Neutrophil (primary cell): Measurements from ENCODE around the gene DLX2.

ENCODE experiments used
- H3K27ac ChIP-seq: fragments of 200-600 bp; sonication (generic); 2 replicates; pipeline ENCODE4 v1.5.1; 2016; ENCODE audit warnings: mild to moderate bottlenecking, moderate library complexity
- H3K27me3 ChIP-seq: fragments of 200-600 bp; sonication (generic); 2 replicates; pipeline ENCODE4 v1.6.0; 2016; ENCODE audit warnings: mild to moderate bottlenecking
- H3K36me3 ChIP-seq: fragments of 200-600 bp; sonication (generic); 2 replicates; pipeline ENCODE4 v1.5.1; 2017
- H3K4me1 ChIP-seq, 2 experiments: fragments of 200-600 bp in 1 of 2; sonication (generic) in 1 of 2; 1 replicate in 1 of 2; 2 replicates in 1 of 2; pipeline versions ENCODE4 v1.5.1 to v1.6.1; 2013 to 2016; ENCODE audit warnings: low read depth in 1 of 2, low read length in 1 of 2, mild to moderate bottlenecking in 1 of 2, moderate library complexity in 1 of 2; ENCODE audit not compliant: control insufficient read depth in 1 of 2, insufficient read depth in 1 of 2
- H3K4me3 ChIP-seq, 2 experiments: fragments of 200-600 bp in 1 of 2; sonication (generic) in 1 of 2; 1 replicate in 1 of 2; 2 replicates in 1 of 2; pipeline ENCODE4 v1.5.1; 2013 to 2016; ENCODE audit warnings: low read depth in 1 of 2, low read length in 1 of 2, mild to moderate bottlenecking in 1 of 2, moderate library complexity in 1 of 2
- H3K9me3 ChIP-seq: fragments of 200-600 bp; sonication (generic); 2 replicates; pipeline ENCODE4 v1.5.1; 2016
- CTCF ChIP-seq: fragments of 200-600 bp; sonication (generic); IDR thresholded peaks from 2 replicates; pipeline ENCODE4 v1.5.1; 2016; ENCODE audit warnings: antibody characterized with exemption

The DLX2 gene

GRCh38 chr2:172081221-172082022 lies 21.3 kb downstream of the DLX2 start:
- Histone ChIP-seq H3K36me3 (no peaks in the 10 kb centered on the region), H3K27me3 (peaks cover 100% of the 10 kb centered on the region), H3K4me1 (peaks cover 56 to 61% of the 10 kb centered on the region in 2 experiments), H3K9me3 (no peaks in the 10 kb centered on the region), H3K27ac (no peak overlapping the region), H3K4me3 (no peak overlapping the region)
- TF ChIP-seq CTCF, result no peak

GRCh38 chr2:172080641-172081220 lies 22.0 kb downstream of the DLX2 start:
- peaks cover 96% of the 10 kb centered on the region for H3K27me3 ChIP-seq
- no peaks in the 10 kb centered on the region for H3K36me3 ChIP-seq
- H3K4me1 ChIP-seq, result peaks cover 49 to 54% of the 10 kb centered on the region in 2 experiments
- peak overlapping the region; percentile 46 to 64 for H3K4me3 ChIP-seq
- H3K9me3 ChIP-seq, result no peaks in the 10 kb centered on the region
- no peak overlapping the region for H3K27ac ChIP-seq
- TF ChIP-seq CTCF, result no peak

- Histone ChIP-seq H3K9me3 (no peaks in the 10 kb centered on the region), H3K4me3 (peak overlapping the region; percentile 46 to 64), H3K27ac (no peak overlapping the region), H3K36me3 (no peaks in the 10 kb centered on the region), H3K27me3 (peaks cover 89% of the 10 kb centered on the region), H3K4me1 (peaks cover 42 to 48% of the 10 kb centered on the region in 2 experiments)
- no peak for TF ChIP-seq CTCF
Measured at GRCh38 chr2:172079838-172080640, 22.7 kb downstream of the DLX2 start.

- Histone ChIP-seq H3K27me3 (peaks cover 83% of the 10 kb centered on the region), H3K9me3 (no peaks in the 10 kb centered on the region), H3K4me3 (peak overlapping the region in 1 of 2 experiments; percentile 64), H3K4me1 (peaks cover 36 to 41% of the 10 kb centered on the region in 2 experiments), H3K36me3 (no peaks in the 10 kb centered on the region), H3K27ac (no peak overlapping the region)
- TF ChIP-seq CTCF, result no peak
Measured at GRCh38 chr2:172079416-172079815, 23.3 kb downstream of the DLX2 start.

- Histone ChIP-seq H3K27me3 (peaks cover 31% of the 10 kb centered on the region), H3K9me3 (no peaks in the 10 kb centered on the region), H3K36me3 (no peaks in the 10 kb centered on the region), H3K4me3 (no peak overlapping the region), H3K27ac (no peak overlapping the region), H3K4me1 (no peaks in the 10 kb centered on the region)
- TF ChIP-seq CTCF, result no peak
Measured at GRCh38 chr2:172074254-172074653, 28.4 kb downstream of the DLX2 start.
